Gastrocnemius medialis (tissue), 4 donors: ENCODE measurements around the gene HBS1L. TPM values are rescaled to one million over a fixed set of nuclear protein-coding genes. Genes with fewer than 3 reads are reported as not detected.
A peak's percentile ranks its signal among the peaks of the same experiment; 100 is the strongest.
"Not testable (repeated sequence)": the region's sequence is repeated elsewhere in the genome, so short reads cannot be mapped to it uniquely, and the experiment has no call there.

ENCODE experiments used
- ATAC-seq, 2 donors: fragments of 150-250 bp; one replicate each; pipeline ENCODE4 v1.9.1; 2016
- DNase-seq, 2 donors: peaks; one replicate each; pipeline ENCODE4 v3.0.0-alpha.2; 2019
- H3K27ac ChIP-seq, 4 donors: fragments of 200-600 bp; sonication (generic); 1 replicate in 1 of 4; 2 replicates in 3 of 4; pipeline ENCODE4 v1.5.1; 2016 to 2018; ENCODE audit warnings: mild to moderate bottlenecking in 2 of 4, moderate library complexity in 1 of 4
- H3K27me3 ChIP-seq, 3 donors: fragments of 200-600 bp; sonication (generic) in 2 of 3; 1 replicate in 1 of 3; 2 replicates in 2 of 3; pipeline versions ENCODE4 v1.5.1 to v1.6.0; 2016 to 2019; ENCODE audit warnings: mild to moderate bottlenecking in 1 of 3, moderate library complexity in 1 of 3
- H3K36me3 ChIP-seq, 2 donors: fragments of 200-600 bp; sonication (generic) in 1 of 2; one replicate each; pipeline ENCODE4 v1.5.1; 2017 to 2018
- H3K4me1 ChIP-seq, 2 donors: fragments of 200-600 bp; sonication (generic) in 1 of 2; one replicate each; pipeline ENCODE4 v1.5.1; 2016 to 2017; ENCODE audit warnings: mild to moderate bottlenecking in 2 of 2
- H3K4me3 ChIP-seq, 4 donors: fragments of 200-600 bp; sonication (generic) in 3 of 4; 1 replicate in 1 of 4; 2 replicates in 3 of 4; pipeline ENCODE4 v1.5.1; 2016 to 2019; ENCODE audit warnings: mild to moderate bottlenecking in 2 of 4
- H3K9me3 ChIP-seq, 3 donors: fragments of 200-600 bp; sonication (generic) in 2 of 3; 1 replicate in 1 of 3; 2 replicates in 2 of 3; pipeline ENCODE4 v1.5.1; 2016 to 2019
- CTCF ChIP-seq, 5 experiments: fragments of 450-650 bp in 3 of 5; fragments of 200-600 bp in 2 of 5; sonication (generic) in 2 of 5; IDR thresholded peaks in 4 of 5; conservative IDR thresholded peaks in 1 of 5; 1 replicate in 4 of 5; 2 replicates in 1 of 5; pipeline ENCODE4 v1.5.1; 2016 to 2019; ENCODE audit warnings: antibody characterized with exemption in 5 of 5, mild to moderate bottlenecking in 3 of 5, moderate library complexity in 3 of 5
- POLR2A ChIP-seq, 2 donors: fragments of 450-650 bp; IDR thresholded peaks; one replicate each; pipeline ENCODE4 v1.6.1; 2017; ENCODE audit warnings: antibody characterized with exemption in 2 of 2, mild to moderate bottlenecking in 2 of 2, moderate library complexity in 2 of 2
- in situ Hi-C, 4 donors: fragments of 200-750 bp; cut with MboI; loops; one replicate each; pipeline versions ENCODE4 v1.15.0 to v1.8.0; 2017; ENCODE audit warnings: low sequenced_read_pairs in 4 of 4
- intact Hi-C: fragments of 100-400 bp; cut with DNase I; formaldehyde crosslinking; loops from one replicate; pipeline ENCODE4 v1.15.1; 2023; ENCODE audit warnings: low total_unique reads
- total RNA-seq, 4 donors: library from RNA; depleted of rRNA; stranded (reverse); fragments of >200 nt; gene quantifications; one replicate each; pipeline versions ENCODE4 v1.1.0 to v1.2.3, GENCODE V29; 2016

Gene HBS1L
- total RNA-seq, 4 donors from 2014 or later, result 97.9 to 139 (median 120) TPM

- peaks cover 0 to 3% of the 10 kb centered on the region in 2 donors for H3K4me1 ChIP-seq
- no peaks in the 10 kb centered on the region for H3K27me3 ChIP-seq
- H3K27ac ChIP-seq, result no peak overlapping the region
- H3K36me3 ChIP-seq, result no peaks in the 10 kb centered on the region
- ATAC-seq, result no peak
- TF ChIP-seq CTCF (IDR thresholded peaks at IDR 0.05 in 4 of 5, conservative IDR thresholded peaks at IDR 0.05 in 1 of 5) (no peak), POLR2A (IDR thresholded peaks at IDR 0.05) (no peak)
- H3K9me3 ChIP-seq, result no peaks in the 10 kb centered on the region
- no peak overlapping the region for H3K4me3 ChIP-seq
- in situ Hi-C loops (no loop called here), intact Hi-C loops (no loop called here)
- DNase-seq, result no peak
These were observed 5.5 kb upstream of the HBS1L start for GRCh38 chr6:135060076-135060475.

GRCh38 chr6:135058299-135058698 is 3.7 kb upstream of the HBS1L start:
- intact Hi-C loops, result loop anchor here (10.0 kb wide), 2 partner anchors 437 to 883 kb away; partner anchors contain the start of gene AHI1
- H3K27ac ChIP-seq, DNase-seq, H3K9me3 ChIP-seq, ATAC-seq, H3K4me3 ChIP-seq, in situ Hi-C loops, H3K36me3 ChIP-seq, H3K27me3 ChIP-seq: not testable (repeated sequence)
- peaks cover 8 to 11% of the 10 kb centered on the region in 2 donors for H3K4me1 ChIP-seq

GRCh38 chr6:135056632-135057031 is 2.0 kb upstream of the HBS1L start:
- H3K27me3 ChIP-seq, result no peaks in the 10 kb centered on the region
- TF ChIP-seq CTCF (IDR thresholded peaks at IDR 0.05 in 4 of 5, conservative IDR thresholded peaks at IDR 0.05 in 1 of 5), result no peak
- H3K27ac ChIP-seq, result no peak overlapping the region
- no peaks in the 10 kb centered on the region for H3K36me3 ChIP-seq
- no peak for ATAC-seq
- DNase-seq, result no peak
- no peak overlapping the region for H3K4me3 ChIP-seq
- intact Hi-C loops, result loop anchor here (10.0 kb wide), 2 partner anchors 438 to 882 kb away; partner anchors contain the start of gene AHI1
- in situ Hi-C loops, result no loop called here
- H3K4me1 ChIP-seq, result peaks cover 13 to 25% of the 10 kb centered on the region in 2 donors
- H3K9me3 ChIP-seq, result no peaks in the 10 kb centered on the region

GRCh38 chr6:135054226-135054568 is 425 bp downstream of the HBS1L start:
- Histone ChIP-seq H3K9me3 (no peaks in the 10 kb centered on the region), H3K4me1 (peaks cover 13 to 28% of the 10 kb centered on the region in 2 donors), H3K36me3 (peaks cover 0 to 7% of the 10 kb centered on the region in 2 donors), H3K27me3 (no peaks in the 10 kb centered on the region), H3K4me3 (peak overlapping the region; percentile 77 to 90 (median 86)), H3K27ac (peak overlapping the region; percentile 86 to 89 (median 88))
- intact Hi-C loops, result loop anchor here (10.0 kb wide), 2 partner anchors 441 to 879 kb away; partner anchors contain the start of gene AHI1
- in situ Hi-C loops, result no loop called here
- DNase-seq, result no peak
- TF ChIP-seq POLR2A (IDR thresholded peaks at IDR 0.05) (no peak), CTCF (IDR thresholded peaks at IDR 0.05 in 4 of 5, conservative IDR thresholded peaks at IDR 0.05 in 1 of 5) (no peak)
- ATAC-seq, result peak in 1 of 2 donors; percentile 11

- DNase-seq (no peak), ATAC-seq (no peak)
- Histone ChIP-seq H3K27ac (peak overlapping the region in 2 of 4 donors; percentile 86 to 89), H3K4me3 (peak overlapping the region; percentile 77 to 90 (median 86)), H3K36me3 (peaks cover 0 to 7% of the 10 kb centered on the region in 2 donors), H3K9me3 (no peaks in the 10 kb centered on the region), H3K4me1 (peaks cover 13 to 28% of the 10 kb centered on the region in 2 donors), H3K27me3 (no peaks in the 10 kb centered on the region)
- in situ Hi-C loops, result no loop called here
- TF ChIP-seq CTCF (IDR thresholded peaks at IDR 0.05 in 4 of 5, conservative IDR thresholded peaks at IDR 0.05 in 1 of 5) (no peak), POLR2A (IDR thresholded peaks at IDR 0.05) (no peak)
- intact Hi-C loops, result loop anchor here (10.0 kb wide), 2 partner anchors 441 to 879 kb away; partner anchors contain the start of gene AHI1
These were observed 1.2 kb downstream of the HBS1L start for GRCh38 chr6:135053406-135053805.
